ENCODE measurements around the gene LYST.

- TF ChIP-seq CTCF (IDR thresholded peaks at IDR 0.05), result no peak
- TF ChIP-seq POLR2A (IDR thresholded peaks at IDR 0.05), result no peak
- no peak for TF ChIP-seq POLR2AphosphoS5 (IDR thresholded peaks at IDR 0.05)
- no peak for TF ChIP-seq EP300 (IDR thresholded peaks at IDR 0.05)
Observed at GRCh38 chr1:235775246-235775860, 91.4 kb downstream of the LYST start.

Data from stomach (tissue), 4 donors.